Caco-2 (cell line): ENCODE data around the gene APOA1. TPM values are rescaled to one million over a fixed set of nuclear protein-coding genes. Genes with fewer than 3 reads are reported as not detected.
A peak's percentile ranks its signal among the peaks of the same experiment; 100 is the strongest.

Experiments used
- BruUV-seq: library from RNA; stranded (reverse); fragments of 400-500 nt; replicated peaks from 2 replicates; lab custom pipeline; 2021; lab: Mats Ljungman, UMichigan
- CTCF ChIA-PET: fragments of 300-600 bp; sonication (Branson Sonifier 250); formaldehyde crosslinking; loops from one replicate; lab custom pipeline; 2022; ENCODE audit warnings: antibody characterized with exemption; lab: Charles Lee
- POLR2A ChIA-PET: fragments of 300-600 bp; sonication (Branson Sonifier 250); formaldehyde crosslinking; loops from one replicate; lab custom pipeline; 2022; ENCODE audit warnings: antibody characterized with exemption; lab: Charles Lee
- DNase-seq, 2 experiments: peaks; one replicate each; pipeline versions ENCODE4 v3.0.0 to v3.0.0-alpha.2; 2020 to 2022
- H3K27me3 ChIP-seq: replicated peaks from 2 replicates; pipeline ENCODE4 v1.6.0; 2011; ENCODE audit warnings: low read length; ENCODE audit not compliant: control insufficient read depth, insufficient read depth
- H3K36me3 ChIP-seq: 2 replicates; pipeline ENCODE4 v1.5.1; 2011; ENCODE audit warnings: low read length; ENCODE audit not compliant: control insufficient read depth, insufficient read depth
- H3K4me1 ChIP-seq: fragments of 250-450 bp; sonication (Bioruptor Pico); 2 replicates; pipeline ENCODE4 v1.5.1; 2020; ENCODE audit warnings: mild to moderate bottlenecking
- H3K4me3 ChIP-seq: 2 replicates; pipeline ENCODE4 v1.5.1; 2011; ENCODE audit warnings: low read depth, mild to moderate bottlenecking, control low read depth, low read length
- H3K9me3 ChIP-seq: fragments of 250-450 bp; sonication (Bioruptor Pico); 2 replicates; pipeline ENCODE4 v1.5.1; 2020; ENCODE audit warnings: mild to moderate bottlenecking, moderate library complexity
- H3K27ac Mint-ChIP-seq: one replicate; pipeline ENCODE4 v1.8.0; 2022; ENCODE audit warnings: mixed read lengths; ENCODE audit not compliant: unreplicated experiment
- H3K27me3 Mint-ChIP-seq: one replicate; pipeline ENCODE4 v1.8.0; 2022; ENCODE audit warnings: mixed read lengths; ENCODE audit not compliant: insufficient read depth, unreplicated experiment
- H3K36me3 Mint-ChIP-seq: one replicate; pipeline ENCODE4 v1.8.0; 2022; ENCODE audit warnings: mild to moderate bottlenecking, mixed read lengths; ENCODE audit not compliant: insufficient read depth, unreplicated experiment
- H3K4me1 Mint-ChIP-seq: one replicate; pipeline ENCODE4 v1.8.0; 2022; ENCODE audit warnings: low read depth, mixed read lengths; ENCODE audit not compliant: unreplicated experiment
- H3K4me3 Mint-ChIP-seq: one replicate; pipeline ENCODE4 v1.8.0; 2022; ENCODE audit warnings: mild to moderate bottlenecking, moderate library complexity, mixed read lengths; ENCODE audit not compliant: unreplicated experiment
- H3K9me3 Mint-ChIP-seq: one replicate; pipeline ENCODE4 v1.8.0; 2022; ENCODE audit warnings: mixed read lengths; ENCODE audit not compliant: unreplicated experiment
- CTCF ChIP-seq, 2 experiments: fragments of 200-600 bp in 1 of 2; IDR thresholded peaks; 1 replicate in 1 of 2; 2 replicates in 1 of 2; pipeline versions ENCODE4 v1.5.1 to v1.8.0; 2011 to 2022; ENCODE audit warnings: antibody characterized with exemption in 1 of 2, control low read depth in 1 of 2, inconsistent platforms in 1 of 2, low read depth in 1 of 2, low read length in 1 of 2, mild to moderate bottlenecking in 1 of 2, moderate library complexity in 1 of 2; ENCODE audit not compliant: insufficient read depth in 1 of 2, severe bottlenecking in 1 of 2, unreplicated experiment in 1 of 2
- intact Hi-C: fragments of 100-400 bp; cut with micrococcal nuclease; formaldehyde crosslinking; loops from one replicate; pipeline ENCODE4 v1.10.0; 2022; ENCODE audit not compliant: unreplicated experiment
- total RNA-seq: library from RNA; stranded (reverse); gene quantifications from 2 replicates; pipeline ENCODE4 v1.2.3, GENCODE V29; 2022

The APOA1 gene
- total RNA-seq, 1 experiment from 2014 or later: 913 TPM

GRCh38 chr11:116819049-116819448, 18.4 kb downstream of the APOA1 start:
- Mint-ChIP-seq H3K27ac (no peak overlapping the region), H3K9me3 (no peaks in the 10 kb centered on the region), H3K4me3 (no peak overlapping the region), H3K27me3 (no peaks in the 10 kb centered on the region), H3K36me3 (peaks cover 6% of the 10 kb centered on the region), H3K4me1 (peaks cover 32% of the 10 kb centered on the region)
- Histone ChIP-seq H3K4me1 (peaks cover 36% of the 10 kb centered on the region), H3K4me3 (no peak overlapping the region), H3K27me3 (no peaks in the 10 kb centered on the region), H3K9me3 (no peaks in the 10 kb centered on the region), H3K36me3 (no peaks in the 10 kb centered on the region)
- no peak for TF ChIP-seq CTCF (IDR thresholded peaks at IDR 0.05; ENCODE audit: insufficient read depth in 1 of 2, low read depth in 1 of 2, low read length in 1 of 2, severe bottlenecking in 1 of 2, unreplicated experiment in 1 of 2)
- ChIA-PET CTCF (interaction anchor here (0.8 kb wide), 1 partner anchor 86 kb away, joined by 3 read pairs; no protein-coding TSS in a partner anchor), POLR2A (no interaction called here)
- DNase-seq: no peak
- no TSS peak for BruUV-seq
- intact Hi-C loops: no loop called here

GRCh38 chr11:116814502-116814901, 22.9 kb downstream of the APOA1 start:
- no peak for TF ChIP-seq CTCF (IDR thresholded peaks at IDR 0.05; ENCODE audit: insufficient read depth in 1 of 2, low read depth in 1 of 2, low read length in 1 of 2, severe bottlenecking in 1 of 2, unreplicated experiment in 1 of 2)
- Histone ChIP-seq H3K9me3 (no peaks in the 10 kb centered on the region; the same call in 1 of the 2 replicates), H3K27me3 (no peaks in the 10 kb centered on the region), H3K4me3 (no peak overlapping the region), H3K36me3 (no peaks in the 10 kb centered on the region), H3K4me1 (peaks cover 54% of the 10 kb centered on the region)
- peaks cover 6% of the 10 kb centered on the region for H3K36me3 Mint-ChIP-seq
- H3K27ac Mint-ChIP-seq: peak overlapping the region; percentile 71
- peaks cover 47% of the 10 kb centered on the region for H3K4me1 Mint-ChIP-seq
- no peak overlapping the region for H3K4me3 Mint-ChIP-seq
- ChIA-PET POLR2A (no interaction called here), CTCF (interaction anchor here (1.5 kb wide), 1 partner anchor 12 kb away, joined by 7 read pairs; no protein-coding TSS in a partner anchor)
- H3K27me3 Mint-ChIP-seq: no peaks in the 10 kb centered on the region
- intact Hi-C loops: no loop called here
- H3K9me3 Mint-ChIP-seq: peaks cover 12% of the 10 kb centered on the region
- no TSS peak for BruUV-seq
- DNase-seq: no peak

GRCh38 chr11:116813781-116814471, 23.5 kb downstream of the APOA1 start:
- CTCF ChIA-PET: interaction anchor here (0.9 to 1.5 kb wide), 6 partner anchors 13 to 501 kb away, joined by 3 to 7 read pairs (median 4); partner anchors contain the start of genes BACE1, SIK3 and ZPR1
- Histone ChIP-seq H3K36me3 (no peaks in the 10 kb centered on the region), H3K27me3 (no peaks in the 10 kb centered on the region), H3K9me3 (no peaks in the 10 kb centered on the region; the same call in 1 of the 2 replicates), H3K4me1 (peaks cover 60% of the 10 kb centered on the region), H3K4me3 (no peak overlapping the region)
- no peak overlapping the region for H3K4me3 Mint-ChIP-seq
- peaks cover 9% of the 10 kb centered on the region for H3K36me3 Mint-ChIP-seq
- BruUV-seq: no TSS peak
- intact Hi-C loops: no loop called here
- no peaks in the 10 kb centered on the region for H3K27me3 Mint-ChIP-seq
- H3K9me3 Mint-ChIP-seq: peaks cover 12% of the 10 kb centered on the region
- H3K4me1 Mint-ChIP-seq: peaks cover 51% of the 10 kb centered on the region
- POLR2A ChIA-PET: interaction anchor here (0.8 to 1.1 kb wide), 3 partner anchors 13 to 41 kb away, joined by 3 to 7 read pairs (median 4); partner anchors contain the start of genes BUD13 and ZPR1
- peak overlapping the region; percentile 71 for H3K27ac Mint-ChIP-seq
- peak; percentile 54 to 71 for DNase-seq
- no peak for TF ChIP-seq CTCF (IDR thresholded peaks at IDR 0.05; ENCODE audit: insufficient read depth in 1 of 2, low read depth in 1 of 2, low read length in 1 of 2, severe bottlenecking in 1 of 2, unreplicated experiment in 1 of 2)
